ENCODE measurements around the gene GNA15. TPM values are rescaled to one million over a fixed set of nuclear protein-coding genes. Genes with fewer than 3 reads are reported as not detected.

The GNA15 gene
- total RNA-seq, 1 experiment from 2014 or later: 6.2 TPM

DNA sequence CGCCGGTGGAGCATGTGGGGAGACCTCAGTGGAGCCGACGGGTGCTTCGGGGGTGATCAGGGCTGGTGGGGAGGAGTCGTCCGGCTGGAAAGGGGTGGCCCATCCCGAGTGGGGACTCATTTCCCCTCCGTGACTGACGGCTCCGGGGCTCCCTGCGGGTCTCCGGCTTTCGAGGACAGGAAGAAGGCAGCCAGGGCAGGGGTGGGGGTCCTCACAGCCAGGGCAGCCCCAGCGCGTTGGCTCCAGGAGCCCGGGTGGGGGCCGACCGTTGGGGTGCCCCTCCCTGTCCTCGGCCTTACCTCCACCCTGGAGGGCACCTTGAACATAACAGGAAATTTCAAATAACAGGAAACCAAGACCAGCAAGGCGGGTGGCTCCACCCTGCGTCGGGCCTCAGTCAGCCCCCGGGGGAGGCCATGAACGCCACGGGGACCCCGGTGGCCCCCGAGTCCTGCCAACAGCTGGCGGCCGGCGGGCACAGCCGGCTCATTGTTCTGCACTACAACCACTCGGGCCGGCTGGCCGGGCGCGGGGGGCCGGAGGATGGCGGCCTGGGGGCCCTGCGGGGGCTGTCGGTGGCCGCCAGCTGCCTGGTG, 42.6 kb downstream of the GNA15 start, which contains the start of gene S1PR4:
TSS of gene S1PR4 (plus strand) at position 393 of the 596 bp plus-strand sequence. CDS start at position 417, 24 bp downstream.
- no peaks in the 10 kb centered on the region for H3K9me3 ChIP-seq (ENCODE audit: control insufficient read depth, insufficient read depth, low read depth, low read length)

DNA sequence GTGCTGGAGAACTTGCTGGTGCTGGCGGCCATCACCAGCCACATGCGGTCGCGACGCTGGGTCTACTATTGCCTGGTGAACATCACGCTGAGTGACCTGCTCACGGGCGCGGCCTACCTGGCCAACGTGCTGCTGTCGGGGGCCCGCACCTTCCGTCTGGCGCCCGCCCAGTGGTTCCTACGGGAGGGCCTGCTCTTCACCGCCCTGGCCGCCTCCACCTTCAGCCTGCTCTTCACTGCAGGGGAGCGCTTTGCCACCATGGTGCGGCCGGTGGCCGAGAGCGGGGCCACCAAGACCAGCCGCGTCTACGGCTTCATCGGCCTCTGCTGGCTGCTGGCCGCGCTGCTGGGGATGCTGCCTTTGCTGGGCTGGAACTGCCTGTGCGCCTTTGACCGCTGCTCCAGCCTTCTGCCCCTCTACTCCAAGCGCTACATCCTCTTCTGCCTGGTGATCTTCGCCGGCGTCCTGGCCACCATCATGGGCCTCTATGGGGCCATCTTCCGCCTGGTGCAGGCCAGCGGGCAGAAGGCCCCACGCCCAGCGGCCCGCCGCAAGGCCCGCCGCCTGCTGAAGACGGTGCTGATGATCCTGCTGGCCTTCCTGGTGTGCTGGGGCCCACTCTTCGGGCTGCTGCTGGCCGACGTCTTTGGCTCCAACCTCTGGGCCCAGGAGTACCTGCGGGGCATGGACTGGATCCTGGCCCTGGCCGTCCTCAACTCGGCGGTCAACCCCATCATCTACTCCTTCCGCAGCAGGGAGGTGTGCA, 43.3 kb downstream of the GNA15 start:
- POLR2A ChIA-PET: no interaction called here
- Histone ChIP-seq H3K9me3 (ENCODE audit: control insufficient read depth, insufficient read depth, low read depth, low read length) (no peaks in the 10 kb centered on the region), H3K27ac (ENCODE audit: low read length) (no peak overlapping the region), H3K36me3 (ENCODE audit: control insufficient read depth, insufficient read depth, low read length) (no peaks in the 10 kb centered on the region), H3K4me3 (ENCODE audit: low read depth in 2 of 2, low read length in 2 of 2) (no peak overlapping the region), H3K27me3 (ENCODE audit: control insufficient read depth, insufficient read depth, low read length) (no peaks in the 10 kb centered on the region), H3K4me1 (ENCODE audit: control insufficient read depth, insufficient read depth, low read length) (peaks cover 12% of the 10 kb centered on the region)
- in situ Hi-C loops (cut with HindIII; ENCODE audit: low pct_unique_long_range_greater_than_20kb, low sequenced_read_pairs): no loop called here
- TF ChIP-seq, protein P1, sequence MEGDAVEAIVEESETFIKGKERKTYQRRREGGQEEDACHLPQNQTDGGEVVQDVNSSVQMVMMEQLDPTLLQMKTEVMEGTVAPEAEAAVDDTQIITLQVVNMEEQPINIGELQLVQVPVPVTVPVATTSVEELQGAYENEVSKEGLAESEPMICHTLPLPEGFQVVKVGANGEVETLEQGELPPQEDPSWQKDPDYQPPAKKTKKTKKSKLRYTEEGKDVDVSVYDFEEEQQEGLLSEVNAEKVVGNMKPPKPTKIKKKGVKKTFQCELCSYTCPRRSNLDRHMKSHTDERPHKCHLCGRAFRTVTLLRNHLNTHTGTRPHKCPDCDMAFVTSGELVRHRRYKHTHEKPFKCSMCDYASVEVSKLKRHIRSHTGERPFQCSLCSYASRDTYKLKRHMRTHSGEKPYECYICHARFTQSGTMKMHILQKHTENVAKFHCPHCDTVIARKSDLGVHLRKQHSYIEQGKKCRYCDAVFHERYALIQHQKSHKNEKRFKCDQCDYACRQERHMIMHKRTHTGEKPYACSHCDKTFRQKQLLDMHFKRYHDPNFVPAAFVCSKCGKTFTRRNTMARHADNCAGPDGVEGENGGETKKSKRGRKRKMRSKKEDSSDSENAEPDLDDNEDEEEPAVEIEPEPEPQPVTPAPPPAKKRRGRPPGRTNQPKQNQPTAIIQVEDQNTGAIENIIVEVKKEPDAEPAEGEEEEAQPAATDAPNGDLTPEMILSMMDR (IDR thresholded peaks at IDR 0.05): no peak
- TF ChIP-seq TCF7L2 (IDR thresholded peaks at IDR 0.05; ENCODE audit: low read depth, low read length): no peak
- TF ChIP-seq, protein P2, sequence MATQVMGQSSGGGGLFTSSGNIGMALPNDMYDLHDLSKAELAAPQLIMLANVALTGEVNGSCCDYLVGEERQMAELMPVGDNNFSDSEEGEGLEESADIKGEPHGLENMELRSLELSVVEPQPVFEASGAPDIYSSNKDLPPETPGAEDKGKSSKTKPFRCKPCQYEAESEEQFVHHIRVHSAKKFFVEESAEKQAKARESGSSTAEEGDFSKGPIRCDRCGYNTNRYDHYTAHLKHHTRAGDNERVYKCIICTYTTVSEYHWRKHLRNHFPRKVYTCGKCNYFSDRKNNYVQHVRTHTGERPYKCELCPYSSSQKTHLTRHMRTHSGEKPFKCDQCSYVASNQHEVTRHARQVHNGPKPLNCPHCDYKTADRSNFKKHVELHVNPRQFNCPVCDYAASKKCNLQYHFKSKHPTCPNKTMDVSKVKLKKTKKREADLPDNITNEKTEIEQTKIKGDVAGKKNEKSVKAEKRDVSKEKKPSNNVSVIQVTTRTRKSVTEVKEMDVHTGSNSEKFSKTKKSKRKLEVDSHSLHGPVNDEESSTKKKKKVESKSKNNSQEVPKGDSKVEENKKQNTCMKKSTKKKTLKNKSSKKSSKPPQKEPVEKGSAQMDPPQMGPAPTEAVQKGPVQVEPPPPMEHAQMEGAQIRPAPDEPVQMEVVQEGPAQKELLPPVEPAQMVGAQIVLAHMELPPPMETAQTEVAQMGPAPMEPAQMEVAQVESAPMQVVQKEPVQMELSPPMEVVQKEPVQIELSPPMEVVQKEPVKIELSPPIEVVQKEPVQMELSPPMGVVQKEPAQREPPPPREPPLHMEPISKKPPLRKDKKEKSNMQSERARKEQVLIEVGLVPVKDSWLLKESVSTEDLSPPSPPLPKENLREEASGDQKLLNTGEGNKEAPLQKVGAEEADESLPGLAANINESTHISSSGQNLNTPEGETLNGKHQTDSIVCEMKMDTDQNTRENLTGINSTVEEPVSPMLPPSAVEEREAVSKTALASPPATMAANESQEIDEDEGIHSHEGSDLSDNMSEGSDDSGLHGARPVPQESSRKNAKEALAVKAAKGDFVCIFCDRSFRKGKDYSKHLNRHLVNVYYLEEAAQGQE (IDR thresholded peaks at IDR 0.05; ENCODE audit: insufficient read depth in 1 of 2, low read depth in 2 of 2, low read length in 1 of 2): no peak
- TF ChIP-seq SIN3A (IDR thresholded peaks at IDR 0.05; ENCODE audit: borderline replicate concordance, insufficient read depth, low read depth, low read length): no peak
- TF ChIP-seq POLR2AphosphoS5 (IDR thresholded peaks at IDR 0.05; ENCODE audit: low read depth, low read length): no peak
- DNase-seq (ENCODE audit: low read depth, low spot score) (no peak), ATAC-seq (no peak)
- intact Hi-C loops (cut with micrococcal nuclease; ENCODE audit: unreplicated experiment): no loop called here
- no TSS peak for BruUV-seq (replicated peaks)
- CTCF ChIA-PET: no interaction called here

More for the DNA sequence above, 42.6 kb downstream of the GNA15 start, which contains the start of gene S1PR4:
- H3K4me1 ChIP-seq (ENCODE audit: control insufficient read depth, insufficient read depth, low read length): peaks cover 12% of the 10 kb centered on the region
- CTCF ChIA-PET: no interaction called here
- BruUV-seq (replicated peaks): no TSS peak
- H3K27ac ChIP-seq (ENCODE audit: low read length): no peak within 1 kb of the TSS
- intact Hi-C loops (cut with micrococcal nuclease; ENCODE audit: unreplicated experiment): no loop called here
- in situ Hi-C loops (cut with HindIII; ENCODE audit: low pct_unique_long_range_greater_than_20kb, low sequenced_read_pairs): no loop called here
- ATAC-seq (no peak), DNase-seq (ENCODE audit: low read depth, low spot score) (no peak)
- H3K4me3 ChIP-seq (ENCODE audit: low read depth in 2 of 2, low read length in 2 of 2): no peak within 1 kb of the TSS
- POLR2A ChIA-PET: no interaction called here
- no peaks in the 10 kb centered on the region for H3K27me3 ChIP-seq (ENCODE audit: control insufficient read depth, insufficient read depth, low read length)
- no peaks in the 10 kb centered on the region for H3K36me3 ChIP-seq (ENCODE audit: control insufficient read depth, insufficient read depth, low read length)
- TF ChIP-seq, protein P2 (IDR thresholded peaks at IDR 0.05; ENCODE audit: insufficient read depth in 1 of 2, low read depth in 2 of 2, low read length in 1 of 2): no peak
- no peak for TF ChIP-seq TCF7L2 (IDR thresholded peaks at IDR 0.05; ENCODE audit: low read depth, low read length)
- TF ChIP-seq SIN3A (IDR thresholded peaks at IDR 0.05; ENCODE audit: borderline replicate concordance, insufficient read depth, low read depth, low read length): no peak
- TF ChIP-seq, protein P1 (IDR thresholded peaks at IDR 0.05): no peak
- TF ChIP-seq POLR2AphosphoS5 (IDR thresholded peaks at IDR 0.05; ENCODE audit: low read depth, low read length): no peak
